HG02642 (cell line): ENCODE results near the gene UQCRHL.
"Not testable (repeated sequence)": the region's sequence is repeated elsewhere in the genome, so short reads cannot be mapped to it uniquely, and the experiment has no call there.

ENCODE experiments used
- ATAC-seq: cut with Tn5 transposase; IDR thresholded peaks from one replicate; pipeline ENCODE4 v1.9.1; 2021; ENCODE audit warnings: mild to moderate bottlenecking; ENCODE audit not compliant: unreplicated experiment, poor library complexity

UQCRHL gene

GRCh38 chr1:15835741-15836510 lies 28.5 kb upstream of the UQCRHL start:
- peak; percentile 60 for ATAC-seq

- ATAC-seq, result peak; percentile 13
These were observed 27.8 kb upstream of the UQCRHL start for GRCh38 chr1:15835205-15835740.

DNA sequence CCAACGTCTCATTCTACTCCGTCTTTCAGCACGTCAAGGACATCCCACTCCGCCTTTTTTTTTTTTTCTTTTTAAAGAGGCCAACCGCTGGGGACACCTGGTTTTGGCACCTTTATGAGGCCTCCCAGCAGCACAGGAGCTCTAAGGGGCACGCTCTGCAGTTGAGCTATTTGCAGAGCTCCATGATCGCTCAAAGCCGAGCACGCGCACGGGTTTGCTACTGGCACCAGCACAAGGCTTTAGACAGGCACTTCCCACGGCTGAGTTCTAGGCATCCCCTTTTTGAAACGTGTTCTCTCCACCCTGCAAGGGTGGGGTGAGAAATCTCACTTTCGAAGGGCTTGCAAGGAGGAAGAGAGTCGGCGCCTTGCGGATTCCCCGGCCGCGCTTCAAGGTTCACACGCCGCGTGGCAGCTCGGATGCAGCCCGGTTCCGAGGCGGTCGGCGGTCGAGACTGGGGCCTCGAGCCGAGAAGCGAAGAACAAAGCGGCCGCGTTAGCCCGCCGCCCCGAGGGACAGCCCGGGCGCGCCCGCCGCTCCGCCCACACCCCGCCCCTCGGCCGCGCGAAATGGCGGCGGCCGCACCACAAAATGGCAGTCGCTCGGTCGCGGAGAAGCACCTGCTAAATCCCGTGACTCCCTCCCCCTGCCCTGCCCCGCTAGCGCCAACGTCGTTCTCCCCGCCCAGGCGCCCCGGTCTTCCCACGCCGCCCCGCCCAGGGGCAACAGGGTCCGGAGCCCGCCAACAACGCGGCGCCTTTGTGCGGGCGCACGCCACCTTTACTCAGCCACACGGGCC lies 27.2 kb upstream of the UQCRHL start:
- peak; percentile 58 for ATAC-seq

DNA sequence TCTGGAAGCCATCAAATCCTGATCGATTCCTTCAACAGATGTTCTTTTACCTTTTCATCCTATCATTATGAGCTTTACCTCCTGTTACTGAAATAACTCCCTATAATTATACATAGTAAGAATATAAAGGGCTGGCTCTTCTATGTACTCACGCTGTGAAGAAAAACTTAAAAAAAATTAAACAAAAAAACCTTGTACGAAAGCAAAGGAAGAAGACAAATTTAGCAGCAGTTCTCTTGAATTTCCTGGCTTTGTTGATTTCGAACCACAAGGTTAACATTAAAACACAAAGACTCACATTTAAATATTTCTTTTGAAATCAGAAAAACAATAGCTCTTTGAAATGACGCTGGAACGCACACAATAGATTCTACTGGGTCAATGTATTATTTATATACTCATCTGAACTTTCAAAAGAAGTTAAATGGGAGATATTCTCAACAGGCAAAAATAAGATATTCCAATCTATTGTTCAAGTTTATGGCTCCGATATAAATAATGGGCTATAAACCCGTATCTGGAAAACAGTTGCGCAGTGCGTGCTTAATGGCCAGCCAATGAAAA lies 26.5 kb upstream of the UQCRHL start:
- no peak for ATAC-seq

- ATAC-seq, result no peak
These were observed 25.7 kb upstream of the UQCRHL start for GRCh38 chr1:15833069-15833679.

DNA sequence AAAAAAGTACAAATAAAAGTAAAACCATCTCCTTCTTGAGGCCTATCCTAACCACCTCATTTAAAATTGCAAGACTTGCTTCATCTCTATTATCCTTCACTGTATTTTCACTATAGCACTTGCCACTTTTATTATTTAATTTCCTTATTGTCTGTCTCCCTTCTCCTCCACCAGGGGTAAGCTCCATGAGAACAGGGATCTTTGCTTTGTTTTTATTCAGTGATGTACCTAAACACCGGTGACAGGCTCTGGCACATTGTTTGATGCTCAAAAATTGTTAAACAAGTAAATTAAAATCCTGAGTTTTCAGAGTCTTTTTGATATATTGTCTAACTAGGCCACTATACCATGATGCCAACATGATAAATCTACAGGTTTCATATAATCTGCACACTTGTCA lies 22.8 kb upstream of the UQCRHL start:
- no peak for ATAC-seq

DNA sequence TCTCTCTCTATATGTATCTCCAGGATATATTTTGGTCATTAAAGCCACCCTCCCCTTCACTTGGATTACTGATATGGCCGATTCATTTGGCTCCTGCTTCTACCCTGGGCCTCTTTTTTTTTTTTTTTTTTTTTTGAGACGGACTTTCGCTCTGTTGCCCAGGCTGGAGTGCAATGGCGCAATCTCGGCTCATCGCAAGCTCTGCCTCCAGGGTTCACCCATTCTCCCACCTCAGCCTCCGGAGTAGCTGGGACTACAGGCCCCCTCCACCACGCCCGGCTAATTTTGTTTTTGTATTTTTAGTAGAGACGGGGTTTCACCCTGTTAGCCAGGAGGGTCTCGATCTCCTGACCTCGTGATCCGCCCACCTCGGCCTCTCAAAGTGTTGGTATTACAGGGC lies 21.5 kb upstream of the UQCRHL start:
- not testable (repeated sequence) for ATAC-seq

GRCh38 chr1:15827567-15827966 lies 20.1 kb upstream of the UQCRHL start:
- not testable (repeated sequence) for ATAC-seq

- ATAC-seq, result no peak
These were observed 19.5 kb upstream of the UQCRHL start for GRCh38 chr1:15826810-15827507.

GRCh38 chr1:15825800-15826199 lies 18.4 kb upstream of the UQCRHL start:
- no peak for ATAC-seq

DNA sequence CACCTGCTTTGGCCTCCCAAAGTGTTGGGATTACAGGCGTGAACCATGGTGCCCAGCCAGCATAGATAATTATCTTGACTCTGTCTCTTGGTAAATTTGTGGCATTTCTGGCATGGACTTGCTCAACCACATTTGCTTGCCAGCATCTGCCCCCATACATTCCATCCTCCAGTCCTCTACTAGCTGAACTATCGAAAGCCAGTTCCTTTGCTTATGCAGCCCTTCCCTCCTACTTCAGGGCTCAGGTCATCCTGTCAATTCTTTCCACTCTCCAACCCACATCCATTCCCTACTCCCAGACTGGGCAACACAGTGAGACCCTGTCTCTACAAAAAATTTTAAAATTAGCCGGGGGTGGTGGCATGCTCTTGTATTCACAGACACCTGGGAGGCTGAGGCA lies 13.0 kb upstream of the UQCRHL start:
- ATAC-seq, result no peak

DNA sequence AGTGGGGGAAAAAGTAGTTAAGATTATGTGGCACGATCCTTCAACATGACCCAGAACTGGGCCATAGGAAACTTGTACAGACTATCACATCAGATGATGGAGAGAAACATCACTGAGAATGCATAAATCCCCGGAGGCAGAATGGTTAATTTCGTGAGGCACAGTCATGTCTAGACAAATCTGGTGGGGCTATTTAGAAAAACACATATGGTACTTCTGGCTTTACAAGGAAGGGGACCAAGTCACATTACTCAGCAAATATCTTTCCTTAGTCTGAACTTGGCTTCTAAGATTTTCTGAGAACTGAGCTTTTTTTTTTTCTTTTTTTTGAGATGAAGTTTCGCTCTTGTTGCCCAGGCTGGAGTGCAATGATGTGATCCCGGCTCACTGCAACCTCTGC lies 9.2 kb upstream of the UQCRHL start:
- ATAC-seq, result no peak

DNA sequence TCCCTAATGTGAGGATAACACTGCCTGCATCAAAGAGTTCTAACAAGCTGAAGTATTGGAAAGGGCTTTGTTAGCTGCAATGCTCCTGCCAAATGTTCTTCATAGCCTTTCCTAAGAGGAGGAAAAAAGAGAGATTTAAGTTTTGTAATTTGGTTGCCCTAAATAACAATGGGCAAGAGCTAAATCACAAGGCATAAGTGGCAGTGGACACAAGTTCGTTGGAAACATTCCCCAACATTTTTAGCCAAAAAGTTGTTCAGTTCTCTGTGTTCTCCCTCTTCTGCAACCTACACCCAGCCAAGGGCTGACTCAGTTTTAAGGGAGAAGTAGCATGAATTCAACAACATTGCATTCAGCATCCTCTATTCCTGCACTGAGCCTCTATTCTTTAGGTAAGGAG lies 2.6 kb upstream of the UQCRHL start:
- no peak for ATAC-seq

GRCh38 chr1:15808955-15809354 lies 1.5 kb upstream of the UQCRHL start:
- ATAC-seq, result no peak

DNA sequence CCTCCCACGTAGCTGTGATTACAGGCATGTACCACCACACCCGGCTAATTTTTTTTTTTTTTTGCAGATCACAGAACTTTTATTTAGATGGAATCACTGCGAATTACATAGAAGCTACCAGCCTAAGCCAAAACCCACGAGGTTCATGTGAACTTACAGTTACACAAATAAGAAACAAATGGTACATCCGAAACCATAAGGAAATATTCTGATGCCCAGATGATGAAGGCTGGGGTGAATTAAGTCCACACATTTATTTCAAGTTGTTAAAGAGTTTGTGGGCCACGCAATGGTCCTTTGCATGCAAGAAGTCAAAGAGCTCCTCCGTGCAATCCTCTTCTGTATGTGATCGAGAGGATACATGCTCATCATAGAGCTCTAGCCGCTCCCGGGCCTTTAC lies 328 bp downstream of the UQCRHL start:
- ATAC-seq, result no peak

DNA sequence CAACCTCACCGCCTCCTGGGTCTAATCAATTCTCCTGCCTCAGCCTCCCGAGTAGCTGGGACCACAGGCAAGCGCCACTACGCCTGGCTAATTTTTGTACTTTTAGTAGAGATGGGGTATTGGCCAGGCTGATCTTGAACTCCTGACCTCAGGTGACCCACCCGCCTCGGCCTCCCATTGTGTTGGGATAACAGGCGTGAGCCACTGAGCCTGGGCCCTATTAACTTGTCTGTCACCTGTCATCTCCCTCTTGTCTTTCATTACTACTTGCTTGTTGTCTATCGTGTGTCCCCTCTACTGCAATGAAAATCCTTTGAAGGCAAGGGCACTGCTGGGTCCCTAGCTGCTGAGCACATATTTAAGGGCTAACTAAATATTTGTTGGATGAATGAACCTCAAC lies 3.4 kb downstream of the UQCRHL start:
- ATAC-seq, result no peak

DNA sequence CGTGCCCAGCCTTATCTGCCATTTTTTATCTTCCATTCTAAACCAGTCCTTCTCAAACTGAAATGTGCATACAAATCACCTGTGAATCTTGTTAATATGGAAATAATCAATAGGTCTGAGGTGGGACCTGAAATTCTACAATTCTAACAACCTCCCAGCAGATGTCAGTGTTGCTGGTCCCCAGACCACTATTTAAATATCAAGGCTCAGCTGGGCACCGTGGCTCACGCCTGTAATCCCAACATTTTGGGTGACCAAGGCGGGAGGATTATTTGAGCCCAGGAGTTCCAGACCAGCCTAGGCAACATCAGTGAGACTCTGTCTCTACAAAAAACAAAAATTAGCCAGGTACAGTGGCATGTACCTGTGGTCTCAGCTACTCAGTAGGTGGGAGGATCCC lies 4.1 kb downstream of the UQCRHL start:
- no peak for ATAC-seq

GRCh38 chr1:15802234-15802965 lies 5.0 kb downstream of the UQCRHL start:
- no peak for ATAC-seq
